SH-SY5Y (cell line): ENCODE data around the gene ZDHHC14.

Experiments used
- GATA2 ChIP-seq: IDR thresholded peaks from 2 replicates; pipeline ENCODE4 v1.6.1; 2011; ENCODE audit warnings: mild to moderate bottlenecking, low read depth, low read length
- GATA3 ChIP-seq: IDR thresholded peaks from 2 replicates; pipeline ENCODE4 v1.6.1; 2011; ENCODE audit warnings: low read depth, mild to moderate bottlenecking, low read length, moderate library complexity

ZDHHC14 gene

GRCh38 chr6:157551041-157551832, 170.2 kb downstream of the ZDHHC14 start:
- TF ChIP-seq GATA3 (no peak), GATA2 (no peak)

GRCh38 chr6:157552081-157552747, 171.2 kb downstream of the ZDHHC14 start:
- TF ChIP-seq GATA2, result no peak
- TF ChIP-seq GATA3, result no peak

- TF ChIP-seq GATA2 (no peak), GATA3 (no peak)
Observed at GRCh38 chr6:157552820-157553485, 172.0 kb downstream of the ZDHHC14 start.

GRCh38 chr6:157554747-157555146, 173.8 kb downstream of the ZDHHC14 start:
- TF ChIP-seq GATA2 (no peak), GATA3 (no peak)

- TF ChIP-seq GATA3, result no peak
- TF ChIP-seq GATA2, result no peak
Observed at GRCh38 chr6:157555455-157556143, 174.6 kb downstream of the ZDHHC14 start.

- TF ChIP-seq GATA3 (no peak), GATA2 (no peak)
Observed at GRCh38 chr6:157556144-157556645, 175.2 kb downstream of the ZDHHC14 start.

- no peak for TF ChIP-seq GATA3
- TF ChIP-seq GATA2, result no peak
Observed at GRCh38 chr6:157556671-157557430, 175.9 kb downstream of the ZDHHC14 start.

- TF ChIP-seq GATA2, result no peak
Observed at GRCh38 chr6:157557559-157557958, 176.6 kb downstream of the ZDHHC14 start.

- TF ChIP-seq GATA2 (no peak), GATA3 (no peak)
Observed at GRCh38 chr6:157558049-157558448, 177.1 kb downstream of the ZDHHC14 start.

GRCh38 chr6:157558487-157559200, 177.7 kb downstream of the ZDHHC14 start:
- TF ChIP-seq GATA3 (no peak), GATA2 (no peak)

GRCh38 chr6:157559201-157559756, 178.3 kb downstream of the ZDHHC14 start:
- no peak for TF ChIP-seq GATA2
- TF ChIP-seq GATA3, result no peak

GRCh38 chr6:157560691-157561413, 179.9 kb downstream of the ZDHHC14 start:
- TF ChIP-seq GATA3 (no peak), GATA2 (no peak)

- no peak for TF ChIP-seq GATA3
- TF ChIP-seq GATA2, result no peak
Observed at GRCh38 chr6:157561414-157561790, 180.4 kb downstream of the ZDHHC14 start.
